Measurements from ENCODE around the gene RPL19.

RPL19 gene

DNA sequence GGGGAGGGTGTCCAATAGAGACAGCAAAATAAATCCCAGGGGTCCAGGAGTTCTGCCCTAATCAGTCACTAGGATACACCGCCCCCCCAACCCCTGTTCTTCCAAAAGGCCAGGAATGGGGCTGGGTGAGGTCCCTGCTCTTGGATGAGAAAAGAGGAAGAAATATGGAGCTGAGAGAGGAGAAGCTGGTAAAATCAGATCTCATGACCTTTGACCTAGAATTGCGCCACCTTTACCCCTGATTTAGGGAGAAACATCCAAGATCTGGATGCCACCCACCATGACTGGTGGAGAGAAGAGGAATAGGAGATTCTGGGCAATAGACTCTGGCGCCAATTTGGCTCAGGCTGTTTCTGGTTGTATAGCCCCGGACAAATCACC is 1.9 kb upstream of the RPL19 start:
- DNase-seq, result no peak

DNA sequence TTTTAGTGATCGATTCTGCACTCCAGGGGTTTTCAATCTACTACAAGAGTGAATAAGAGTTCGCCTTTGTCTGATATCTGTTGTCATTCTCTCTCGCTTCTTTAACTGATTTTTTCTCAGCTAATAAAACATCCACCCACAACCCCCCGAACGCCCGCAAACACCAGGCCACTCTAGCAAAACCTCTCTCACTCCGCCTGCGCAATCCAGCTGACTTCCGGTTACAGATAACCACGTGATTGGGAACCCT is 338 bp upstream of the RPL19 start:
- DNase-seq, result peak; percentile 90 to 92

DNA sequence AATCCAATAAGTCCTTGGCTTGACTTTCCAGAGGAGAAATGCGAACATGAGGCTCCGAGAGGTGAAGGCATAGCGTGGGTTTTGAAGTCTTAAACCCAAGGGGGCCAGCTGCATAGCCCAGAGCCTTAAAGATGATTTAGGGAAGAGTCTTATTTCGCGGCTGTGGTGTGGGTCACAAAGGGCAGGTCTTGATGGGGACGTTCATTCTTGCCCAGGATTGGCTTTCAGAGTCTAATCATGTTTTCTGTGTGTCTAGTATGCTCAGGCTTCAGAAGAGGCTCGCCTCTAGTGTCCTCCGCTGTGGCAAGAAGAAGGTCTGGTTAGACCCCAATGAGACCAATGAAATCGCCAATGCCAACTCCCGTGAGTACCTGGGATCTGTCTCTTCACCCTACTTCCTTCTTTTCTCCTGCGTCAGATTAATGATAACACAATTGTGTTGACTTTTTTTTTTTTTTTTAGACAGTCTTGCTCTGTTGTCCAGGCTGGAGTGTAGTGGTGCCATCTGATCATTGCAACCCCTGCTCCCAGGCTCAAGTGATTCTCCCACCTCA is 951 bp downstream of the RPL19 start:
- DNase-seq, result no peak

DNA sequence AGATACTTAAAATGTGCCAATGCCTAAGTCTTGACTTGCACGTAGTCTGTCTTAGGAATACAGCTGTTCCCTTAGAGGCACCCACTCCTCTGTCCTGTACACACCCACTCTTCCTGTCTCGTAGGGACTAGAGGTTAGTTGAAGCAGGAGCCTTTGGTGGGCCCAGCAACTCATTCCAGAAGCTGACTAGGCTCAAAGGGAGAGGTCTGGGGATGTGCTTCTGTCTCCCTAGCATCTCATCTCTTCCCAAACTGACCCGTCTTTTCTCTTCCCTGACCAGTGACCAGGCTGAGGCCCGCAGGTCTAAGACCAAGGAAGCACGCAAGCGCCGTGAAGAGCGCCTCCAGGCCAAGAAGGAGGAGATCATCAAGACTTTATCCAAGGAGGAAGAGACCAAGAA is 4.2 kb downstream of the RPL19 start:
- no peak for DNase-seq

DNA sequence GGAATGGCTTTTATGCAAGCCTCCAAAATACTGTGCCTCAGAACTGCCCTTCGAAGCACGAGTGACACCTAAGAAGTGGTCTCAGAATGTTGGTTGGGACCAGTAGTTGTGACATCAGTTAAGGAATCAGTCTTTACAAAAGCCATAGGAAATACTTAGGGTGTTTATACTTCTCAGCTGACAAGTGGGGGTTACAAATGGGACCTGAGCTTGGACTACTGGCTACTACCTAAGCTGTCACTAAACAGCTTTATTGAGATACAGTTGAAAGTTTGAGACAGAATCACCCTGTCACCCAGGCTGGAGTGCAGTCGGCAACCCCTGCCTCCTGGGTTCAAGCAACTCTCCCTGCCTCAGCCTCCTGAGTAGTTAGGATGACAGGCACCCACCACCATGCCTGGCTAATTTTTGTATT is 5.0 kb downstream of the RPL19 start:
- DNase-seq, result no peak

DNA sequence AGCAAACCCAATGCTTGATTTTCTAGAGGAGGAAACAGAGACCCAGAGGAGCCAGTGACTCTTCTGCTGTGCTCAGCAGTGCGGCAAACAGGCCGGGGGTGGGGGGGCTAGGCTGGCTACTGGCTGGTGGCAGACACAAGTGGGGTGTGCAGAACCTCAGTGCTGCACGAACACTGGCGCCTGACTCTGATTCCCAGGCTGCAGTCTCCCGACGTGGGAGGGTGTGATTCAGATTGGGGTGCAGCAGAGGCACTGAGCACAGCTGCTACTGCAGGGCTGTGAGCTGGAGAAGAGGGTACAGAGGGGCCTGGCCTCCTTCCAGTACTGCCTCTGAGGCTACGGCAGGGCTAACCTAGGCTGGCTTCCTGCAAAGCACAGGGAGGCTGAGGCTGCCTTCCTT is 8.1 kb downstream of the RPL19 start:
- no peak for DNase-seq

DNA sequence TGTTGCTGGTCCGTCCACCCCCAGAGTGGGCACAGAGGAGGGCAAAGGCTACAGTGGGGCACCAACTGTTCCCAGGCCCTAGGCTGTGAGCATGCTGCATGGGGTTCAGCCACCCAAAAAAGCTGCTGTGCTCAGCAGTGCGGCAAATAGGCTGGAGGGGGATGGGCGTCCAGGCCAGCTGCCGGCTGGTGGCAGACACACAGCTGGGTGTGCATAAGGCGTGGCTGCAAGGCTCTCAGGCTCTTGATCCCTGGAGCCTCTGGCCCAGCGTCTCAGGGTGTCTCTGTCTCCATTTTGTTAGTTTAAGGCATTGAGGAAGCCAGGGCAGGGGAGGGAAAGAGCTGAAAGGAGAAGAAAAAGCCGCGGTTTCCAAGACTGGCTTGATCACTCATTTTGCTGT is 8.8 kb downstream of the RPL19 start:
- peak in 1 of 2 donors; percentile 73 for DNase-seq

DNA sequence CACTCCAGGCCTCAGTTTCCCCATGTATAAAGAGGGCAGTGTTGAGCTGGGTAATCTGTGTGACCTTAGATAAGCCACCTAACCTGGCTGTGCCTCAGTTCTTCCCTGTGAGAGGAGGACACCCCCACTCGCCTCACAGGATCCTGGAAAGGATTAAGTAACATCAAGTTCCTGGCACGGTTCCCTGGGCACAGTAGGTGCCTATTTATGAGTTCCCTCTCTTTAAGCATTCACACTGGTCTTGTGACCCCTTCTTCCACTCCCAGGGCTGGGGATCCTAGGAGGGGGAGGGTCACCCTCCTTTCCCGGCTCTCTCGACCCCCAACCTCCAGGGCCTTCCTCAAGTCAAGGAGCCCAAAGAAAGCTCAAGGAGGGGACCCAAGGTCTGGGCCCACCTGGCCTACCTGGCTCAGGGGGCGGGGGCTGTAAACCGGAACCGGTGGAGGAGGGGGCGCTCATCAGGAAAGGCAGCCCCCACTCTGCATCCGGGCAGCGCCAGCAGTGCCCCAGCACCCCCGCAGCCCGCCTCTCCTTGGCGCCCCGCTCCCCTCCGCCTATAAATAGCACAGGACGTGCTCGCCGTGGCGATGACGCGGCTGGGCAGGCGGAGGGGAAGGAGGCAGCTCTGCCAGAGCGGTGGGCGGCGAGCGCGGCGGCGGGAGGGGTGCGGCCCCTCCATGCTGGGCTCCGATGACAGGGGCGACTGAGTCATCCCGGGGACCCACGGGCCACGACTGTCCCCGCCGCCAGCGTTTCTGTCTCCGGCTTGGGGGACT is 9.4 kb downstream of the RPL19 start:
- peak; percentile 76 to 81 for DNase-seq

DNA sequence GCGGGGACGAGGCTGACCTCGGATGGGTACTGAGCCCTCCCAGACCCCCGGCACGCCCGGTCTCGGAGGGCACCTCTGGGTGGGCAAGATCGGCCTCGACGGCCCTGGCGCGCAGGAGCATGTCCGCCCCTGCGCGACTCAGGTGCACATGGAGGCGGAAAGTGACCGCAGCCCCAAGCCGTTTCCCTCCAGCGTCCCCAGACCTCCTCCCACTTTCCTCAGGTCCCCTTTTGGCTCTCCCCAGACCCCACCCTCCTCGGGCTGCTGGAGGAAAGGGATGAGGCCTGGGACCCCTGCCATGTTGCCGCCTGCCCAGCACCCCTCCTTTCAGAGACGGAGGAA is 10.0 kb downstream of the RPL19 start:
- no peak for DNase-seq

DNA sequence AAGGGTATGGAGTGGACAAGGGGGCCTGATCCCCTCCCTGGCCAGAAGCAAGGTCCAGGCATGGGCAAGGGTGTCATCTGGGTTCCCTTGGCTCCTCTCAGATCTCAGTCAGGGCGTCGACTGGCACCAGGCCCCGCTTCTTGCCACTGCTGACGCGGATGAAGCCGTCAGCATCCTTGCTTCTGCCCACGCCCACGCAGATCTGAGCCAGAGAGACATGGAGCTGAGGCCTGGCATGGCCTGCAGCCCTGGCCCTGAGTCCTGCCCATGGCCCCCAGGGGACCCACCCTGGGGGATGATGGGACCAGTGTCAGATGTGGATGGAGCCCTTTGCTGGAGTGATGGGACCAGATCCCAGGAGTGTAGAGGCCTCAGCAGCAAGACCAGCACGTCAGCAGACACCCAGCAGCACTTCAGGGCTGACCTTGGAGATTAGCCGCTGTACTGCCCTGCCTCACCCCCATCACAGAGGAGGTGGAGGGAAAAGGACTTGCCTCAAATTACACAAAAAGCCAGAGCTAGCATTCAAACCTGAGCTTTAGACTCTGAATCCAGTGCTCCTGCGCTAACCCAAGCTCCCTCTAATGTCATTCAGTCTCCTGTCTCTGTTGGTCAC is 12.2 kb downstream of the RPL19 start:
- no peak for DNase-seq

DNA sequence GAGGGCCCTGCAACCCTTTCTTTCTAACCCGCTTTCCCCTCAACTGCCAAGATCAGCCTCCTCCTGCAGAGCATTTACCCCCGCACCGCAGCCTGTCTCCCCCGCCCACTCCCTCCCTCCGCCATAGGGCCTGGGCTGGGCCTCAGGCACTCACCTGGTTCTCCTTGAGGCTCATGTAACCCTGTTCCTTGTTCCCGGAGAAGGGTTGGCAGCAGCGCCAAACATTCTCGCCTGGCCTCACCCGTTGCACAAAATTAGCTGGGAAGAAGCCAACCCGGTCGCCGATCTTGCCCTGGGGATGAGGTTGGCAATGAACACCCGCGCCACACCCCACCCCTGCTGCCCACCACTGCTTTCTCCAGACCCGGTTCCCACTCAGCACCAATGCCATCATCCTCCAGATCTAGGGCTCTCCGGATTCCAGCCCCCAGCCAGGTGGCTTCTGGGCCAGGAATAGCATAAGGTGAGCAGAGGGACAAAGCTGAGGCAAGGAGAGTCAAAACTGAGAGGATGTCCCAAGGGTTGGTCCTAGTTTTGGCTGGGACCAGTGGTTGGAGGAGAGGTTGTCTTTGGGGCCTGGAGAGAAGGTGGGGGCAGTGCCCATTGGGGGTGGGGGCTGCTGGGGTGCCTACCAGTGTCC is 12.9 kb downstream of the RPL19 start:
- DNase-seq, result no peak

DNA sequence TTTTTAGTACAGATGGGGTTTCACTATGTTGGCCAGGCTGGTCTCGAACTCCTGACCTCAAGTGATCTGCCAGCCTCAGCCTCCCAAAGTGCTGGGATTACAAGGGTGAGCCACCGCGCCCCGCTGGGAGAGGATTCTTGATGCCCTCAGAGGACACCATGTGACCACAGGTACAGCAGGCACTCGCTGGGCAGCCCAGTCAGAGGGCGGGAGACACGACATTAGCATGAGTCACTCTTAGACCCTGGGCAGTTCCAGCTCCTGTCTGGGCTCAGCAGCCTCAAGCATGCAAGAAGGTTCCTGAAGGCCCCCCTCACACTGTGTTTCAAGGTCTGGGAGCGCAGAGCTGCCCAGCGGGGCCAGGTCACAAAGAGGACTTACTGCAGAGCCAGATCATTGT is 13.8 kb downstream of the RPL19 start:
- DNase-seq, result no peak

DNA sequence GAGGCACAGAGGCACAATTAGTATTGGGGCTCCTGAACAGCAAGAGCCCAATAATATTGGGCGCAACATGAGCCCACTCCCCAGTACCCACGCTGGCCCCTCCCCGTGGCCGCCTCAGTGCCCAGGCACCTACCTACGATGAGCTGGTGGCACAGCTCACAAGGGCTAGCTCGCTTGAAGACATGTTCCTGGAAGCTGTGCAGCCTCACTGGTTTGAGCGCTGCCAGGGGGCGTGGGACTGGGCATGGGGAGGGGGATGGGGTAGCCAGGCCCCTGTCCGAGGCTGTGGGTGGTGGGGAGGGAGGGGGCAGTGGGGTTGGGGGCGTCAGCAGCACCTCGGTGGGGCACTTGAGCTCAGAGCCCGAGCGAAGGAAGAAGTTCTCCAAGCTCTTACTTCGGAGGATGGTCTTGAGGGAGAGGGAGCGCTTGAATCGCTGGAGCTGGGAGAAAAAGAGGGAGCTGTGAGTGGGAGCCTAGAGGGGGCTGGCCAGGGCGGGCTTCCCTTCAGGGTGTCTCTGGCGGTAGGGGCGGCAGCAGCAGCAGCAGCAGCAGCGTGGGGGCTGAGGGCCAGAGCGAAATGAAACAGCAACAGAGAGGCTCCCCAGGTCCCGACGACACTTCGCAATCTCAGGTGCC is 17.8 kb downstream of the RPL19 start:
- DNase-seq, result no peak

DNA sequence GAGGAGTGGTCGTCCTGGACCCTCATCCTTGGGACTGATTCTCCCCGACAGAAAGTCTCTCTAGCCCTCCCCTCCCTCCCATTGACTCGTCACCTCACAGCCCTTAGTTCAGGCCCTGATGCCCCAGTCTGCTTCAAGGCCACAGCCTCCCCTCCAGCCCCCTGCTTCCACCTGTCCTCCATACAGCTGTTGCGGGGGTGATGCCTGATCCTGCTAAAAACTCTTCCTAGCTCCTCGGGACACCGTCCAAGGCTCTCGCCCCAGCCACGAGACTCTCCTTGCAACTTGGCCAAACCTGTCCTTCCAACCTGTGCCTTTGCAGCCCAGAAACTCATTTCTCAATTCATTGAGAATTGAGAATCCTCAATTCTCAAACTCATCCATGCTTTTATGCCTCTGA is 18.8 kb downstream of the RPL19 start:
- no peak for DNase-seq

DNA sequence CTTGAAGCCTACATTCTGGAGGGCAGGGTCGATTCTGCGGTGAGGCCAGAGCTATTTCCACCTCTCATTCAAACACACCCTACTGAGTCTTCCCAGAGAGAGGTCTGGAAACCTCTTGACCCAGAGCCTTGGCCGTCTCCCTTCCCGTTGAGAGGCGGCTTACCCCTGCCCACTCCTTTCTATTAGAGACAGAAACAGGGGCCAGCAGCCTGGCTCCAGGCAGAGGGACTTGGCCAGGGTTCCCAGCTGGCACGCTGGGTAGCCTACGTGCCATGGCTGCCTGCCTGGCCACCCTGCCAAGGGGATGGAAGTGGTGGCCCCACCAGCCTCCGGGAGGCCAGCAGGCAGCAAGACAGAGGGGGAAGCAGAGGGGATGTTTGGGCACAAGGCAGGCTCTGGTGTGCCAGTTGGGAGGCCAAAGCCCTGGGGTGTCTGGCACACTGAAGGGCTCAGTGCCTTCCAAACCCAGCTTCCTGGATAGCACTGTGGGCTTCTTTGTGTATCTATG is 19.6 kb downstream of the RPL19 start:
- no peak for DNase-seq

DNA sequence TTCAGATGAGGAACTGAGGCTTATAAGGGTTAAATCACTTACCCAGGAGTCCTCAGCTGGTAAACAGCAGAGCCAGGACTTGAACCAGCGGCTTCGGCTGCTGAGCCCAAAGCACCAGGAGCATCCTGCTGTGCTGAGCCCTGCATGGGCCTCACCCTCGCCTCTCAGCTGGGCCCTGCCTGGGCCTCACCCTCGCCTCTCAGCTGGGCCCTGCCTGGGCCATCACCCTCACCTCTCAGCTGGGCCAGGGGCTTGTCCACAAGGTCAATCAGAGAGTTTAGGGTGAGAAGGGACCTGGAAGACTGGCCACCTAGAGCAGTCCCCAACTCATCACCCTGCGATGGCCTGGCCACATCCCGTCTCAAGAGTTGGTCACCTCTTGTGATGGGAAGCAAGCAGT is 21.5 kb downstream of the RPL19 start:
- no peak for DNase-seq

DNA sequence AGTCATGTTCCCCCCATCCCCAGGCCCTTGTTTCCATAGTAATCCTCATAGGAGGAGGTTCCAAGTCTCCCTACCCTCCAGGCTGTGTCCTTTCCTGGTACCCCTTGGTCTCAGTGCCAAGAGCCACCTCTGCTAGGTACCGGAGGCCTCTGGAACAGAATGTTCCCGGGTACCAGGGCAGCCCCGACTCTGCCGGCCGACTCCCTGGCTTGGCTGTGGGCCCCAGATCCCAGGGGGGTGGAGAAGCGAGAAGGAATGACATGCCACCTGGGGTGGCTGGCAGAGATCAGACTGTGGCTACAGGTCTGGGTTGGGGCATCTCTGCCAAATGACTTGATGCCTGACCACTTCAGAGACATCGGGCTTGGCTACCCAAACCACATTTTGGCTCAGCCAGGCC is 22.1 kb downstream of the RPL19 start:
- DNase-seq, result no peak

DNA sequence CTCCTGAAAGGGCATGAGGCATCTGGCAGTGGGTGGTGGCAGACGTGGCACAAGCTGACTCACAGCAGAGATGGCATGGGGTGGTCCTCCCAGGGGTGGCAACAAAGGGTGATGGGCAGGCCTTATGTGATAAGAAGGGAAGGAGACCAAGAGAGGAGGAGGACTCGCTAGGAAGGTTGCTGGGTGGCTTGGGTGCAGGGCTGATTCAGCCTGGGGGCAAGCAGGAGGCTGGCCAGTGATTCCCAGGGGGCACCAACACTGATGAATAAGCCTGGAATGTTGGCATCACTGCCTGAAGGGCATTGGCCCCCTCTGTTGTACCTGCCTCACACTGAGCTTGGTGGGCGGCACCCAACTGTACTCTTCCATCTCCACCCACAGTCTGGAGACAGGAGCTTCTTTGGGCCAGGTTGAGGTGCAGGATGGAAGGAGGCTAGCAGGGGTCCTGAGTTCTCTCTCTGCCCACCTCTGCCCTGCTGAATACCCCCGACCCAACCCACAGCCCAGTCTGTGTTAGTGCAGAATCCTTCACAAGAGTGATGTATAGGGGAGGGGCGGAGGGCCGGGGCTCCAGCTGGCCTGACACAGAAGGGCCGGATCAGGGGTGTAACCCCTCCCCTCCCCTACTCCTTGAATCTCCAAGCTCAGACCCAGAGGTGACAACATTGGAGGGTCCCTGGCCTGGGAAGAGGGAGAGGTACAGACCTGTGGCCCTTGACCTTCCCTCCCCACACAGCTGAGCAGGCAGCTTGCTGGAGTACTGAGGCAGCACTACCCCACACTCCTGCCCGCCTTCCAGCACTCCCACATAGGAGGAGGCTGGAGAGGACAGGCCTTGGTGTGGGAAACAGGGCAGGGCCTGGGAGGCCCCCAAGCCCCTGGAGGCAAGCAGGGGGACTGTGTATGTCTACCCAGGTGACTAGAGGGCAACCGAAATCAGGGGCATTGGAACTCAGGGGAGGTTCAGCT is 23.1 kb downstream of the RPL19 start:
- DNase-seq, result no peak

DNA sequence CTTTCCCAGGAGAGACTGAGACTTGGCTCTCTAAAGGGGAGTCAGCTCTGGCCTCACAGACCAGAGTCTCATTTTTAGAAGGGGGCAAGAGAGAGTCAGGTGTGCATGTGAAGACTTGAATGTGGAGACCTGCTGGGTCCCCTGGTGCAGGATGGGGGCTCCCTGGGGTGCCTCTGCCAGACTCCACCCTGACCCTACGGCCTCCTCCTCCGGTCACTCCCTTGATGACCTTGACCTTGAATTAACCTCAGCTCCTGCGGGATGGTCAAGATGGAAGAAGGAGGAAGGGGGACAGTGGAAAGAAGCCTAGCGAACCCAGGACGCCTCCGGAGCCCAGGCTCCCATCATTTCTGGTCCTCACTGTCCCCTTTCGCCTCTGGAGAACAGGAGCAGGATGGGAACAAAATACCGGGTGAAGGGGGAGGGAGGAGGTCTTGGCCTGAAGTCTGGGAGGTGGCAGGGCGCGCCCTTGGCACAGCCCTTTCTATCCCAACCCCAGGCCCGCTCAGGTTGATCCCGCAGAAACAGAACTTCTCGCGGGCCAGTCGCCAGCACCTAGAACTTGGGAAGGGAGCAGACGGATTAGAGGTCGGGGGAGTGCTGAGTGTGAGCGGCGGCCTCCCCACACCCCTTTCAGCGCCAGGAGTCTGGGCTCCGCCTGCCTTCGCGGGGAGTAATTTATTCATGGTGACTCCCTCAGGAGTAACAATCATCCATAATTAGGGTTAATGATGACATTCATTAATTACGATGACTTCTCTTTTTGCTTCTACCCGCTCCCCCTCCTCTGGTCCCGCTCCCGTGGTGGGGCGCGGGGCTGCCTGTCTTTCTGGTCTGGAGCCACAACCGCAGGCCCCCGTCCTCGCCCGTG is 24.1 kb downstream of the RPL19 start:
- no peak for DNase-seq

DNA sequence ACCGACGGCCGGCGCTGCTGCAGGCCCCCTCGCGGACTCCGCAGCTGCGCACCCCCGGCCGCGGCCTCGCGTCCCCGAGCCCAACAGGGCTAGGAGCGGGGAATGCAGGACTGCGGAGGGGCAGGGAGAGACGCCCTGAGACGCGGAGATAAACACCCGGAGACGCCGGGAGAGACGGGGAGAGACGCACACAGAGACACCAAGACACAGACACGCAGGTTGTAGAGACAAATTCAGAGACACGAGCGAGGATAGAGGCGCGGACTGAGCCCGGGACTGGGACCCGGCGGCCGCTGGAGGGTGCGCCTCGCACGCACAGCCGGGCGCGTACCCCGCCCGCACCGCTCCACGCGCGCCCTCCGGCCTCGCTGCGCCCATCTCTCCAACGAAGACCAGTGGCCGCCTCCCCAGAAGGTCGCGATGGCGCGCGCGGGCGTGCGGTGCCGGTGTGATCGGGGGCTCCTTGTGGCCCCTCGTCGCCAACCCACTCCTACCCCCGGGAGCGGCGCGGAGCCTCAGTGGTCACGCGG is 24.8 kb downstream of the RPL19 start:
- no peak for DNase-seq

DNA sequence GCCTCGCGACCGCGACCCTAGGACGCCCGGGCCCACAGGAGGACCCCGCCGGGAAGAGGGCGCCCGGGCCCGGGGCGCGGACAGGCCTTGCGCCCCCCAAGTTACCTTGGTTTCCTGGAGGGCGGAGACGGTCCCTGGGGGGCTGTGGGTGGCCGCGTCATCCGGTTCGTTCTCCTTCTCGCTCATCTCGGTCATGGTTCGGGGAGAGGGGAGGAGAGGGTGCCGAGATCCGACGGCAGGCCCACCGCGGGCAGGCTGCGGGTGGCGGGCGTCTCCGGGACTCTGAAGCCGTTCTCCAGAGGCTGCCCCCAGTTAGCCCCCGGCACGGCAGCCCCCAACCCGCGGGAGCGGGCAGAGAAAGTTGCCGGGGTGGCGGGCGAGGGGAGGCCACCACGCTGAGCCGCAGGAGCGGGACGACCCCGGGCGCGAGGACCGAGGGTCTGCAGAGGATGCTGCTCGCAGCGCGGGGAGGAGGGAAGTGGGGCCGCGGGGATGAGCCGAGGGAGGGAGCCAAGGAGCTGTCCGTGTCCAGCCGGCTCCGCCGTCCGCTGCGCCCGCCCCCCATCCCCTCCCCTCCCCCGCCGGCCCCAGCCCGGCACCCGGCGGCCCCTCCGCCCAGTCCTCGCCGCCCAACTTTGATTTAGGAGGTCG is 25.4 kb downstream of the RPL19 start, which contains the start of gene STAC2:
Gene STAC2, minus strand, starts transcription at position 638 of the 651 bp plus-strand sequence. Its CDS starts 443 bp downstream, at position 195.
- DNase-seq, result peak in 1 of 2 donors; percentile 37
